Panc1 (cell line): ENCODE data around the gene ABCF2. TPM values are rescaled to one million over a fixed set of nuclear protein-coding genes. Genes with fewer than 3 reads are reported as not detected.

ENCODE experiments used
- ATAC-seq: fragments of 200-7000 bp; cut with Tn5 transposase; 2 replicates; pipeline ENCODE4 v1.9.1; 2020; ENCODE audit warnings: mild to moderate bottlenecking, moderate library complexity
- BruUV-seq: library from RNA; stranded (reverse); fragments of 400-500 nt; replicated peaks from 2 replicates; lab custom pipeline; 2021; lab: Mats Ljungman, UMichigan
- CTCF ChIA-PET: fragments of 300-600 bp; sonication (Branson Sonifier 250); formaldehyde crosslinking; loops from one replicate; lab custom pipeline; 2022; ENCODE audit warnings: antibody characterized with exemption; lab: Charles Lee
- POLR2A ChIA-PET: fragments of 300-600 bp; sonication (Branson Sonifier 250); formaldehyde crosslinking; loops from one replicate; lab custom pipeline; 2022; ENCODE audit warnings: antibody characterized with exemption; lab: Charles Lee
- DNase-seq: peaks from one replicate; pipeline ENCODE4 v3.0.0-alpha.2; 2010; ENCODE audit warnings: low read depth, low spot score
- H3K27ac ChIP-seq: 2 replicates; pipeline ENCODE4 v1.5.1; 2011; ENCODE audit warnings: mild to moderate bottlenecking, low read length, inconsistent platforms
- H3K27me3 ChIP-seq: fragments of 200-500 bp; sonication (Bioruptor generic); 2 replicates; pipeline ENCODE4 v1.6.0; 2014; ENCODE audit warnings: low read length, inconsistent platforms; ENCODE audit not compliant: control insufficient read depth, insufficient read depth
- H3K36me3 ChIP-seq: fragments of 200-500 bp; sonication (Bioruptor generic); 2 replicates; pipeline ENCODE4 v1.5.1; 2014; ENCODE audit warnings: inconsistent platforms, mild to moderate bottlenecking, low read length, moderate library complexity; ENCODE audit not compliant: control insufficient read depth, insufficient read depth
- H3K4me1 ChIP-seq: 2 replicates; pipeline ENCODE4 v1.5.1; 2011; ENCODE audit warnings: inconsistent platforms, mild to moderate bottlenecking, low read length, moderate library complexity; ENCODE audit not compliant: control insufficient read depth, insufficient read depth
- H3K4me3 ChIP-seq, 2 experiments: 2 replicates each; pipeline ENCODE4 v1.5.1; 2011 to 2012; ENCODE audit warnings: low read depth in 2 of 2, low read length in 2 of 2, mild to moderate bottlenecking in 2 of 2, inconsistent platforms in 1 of 2, moderate library complexity in 1 of 2
- H3K9me3 ChIP-seq: fragments of 200-500 bp; sonication (Bioruptor generic); 2 replicates; pipeline ENCODE4 v1.5.1; 2014; ENCODE audit warnings: low read depth, mild to moderate bottlenecking, inconsistent platforms, low read length, moderate library complexity; ENCODE audit not compliant: control insufficient read depth, insufficient read depth
- POLR2AphosphoS5 ChIP-seq: IDR thresholded peaks from 2 replicates; pipeline ENCODE4 v1.6.1; 2012; ENCODE audit warnings: mild to moderate bottlenecking, low read depth, low read length, moderate library complexity
- SIN3A ChIP-seq: IDR thresholded peaks from 2 replicates; pipeline ENCODE4 v1.6.1; 2012; ENCODE audit warnings: low read depth, mild to moderate bottlenecking, low read length, moderate library complexity, borderline replicate concordance; ENCODE audit not compliant: insufficient read depth
- TCF7L2 ChIP-seq: IDR thresholded peaks from 2 replicates; pipeline ENCODE4 v1.6.1; 2011; ENCODE audit warnings: mild to moderate bottlenecking, low read depth, low read length, inconsistent platforms
- in situ Hi-C: cut with HindIII; loops from 2 replicates; pipeline ENCODE4 v1.10.0; 2016; ENCODE audit warnings: low sequenced_read_pairs, low pct_unique_long_range_greater_than_20kb
- intact Hi-C: fragments of 100-400 bp; cut with micrococcal nuclease; formaldehyde crosslinking; loops from one replicate; pipeline ENCODE4 v1.10.0; 2022; ENCODE audit not compliant: unreplicated experiment
- total RNA-seq: library from RNA; stranded (reverse); gene quantifications from one replicate; pipeline ENCODE4 v1.2.1, GENCODE V29; 2021; ENCODE audit not compliant: unreplicated experiment
- TF ChIP-seq, protein P1 (sequence below): fragments of 450-650 bp; IDR thresholded peaks from 2 replicates; pipeline ENCODE4 v1.5.1; 2017; ENCODE audit warnings: mild to moderate bottlenecking
- TF ChIP-seq, protein P2 (sequence below), 2 experiments: IDR thresholded peaks; 2 replicates each; pipeline ENCODE4 v1.6.1; 2011 to 2012; ENCODE audit warnings: low read depth in 2 of 2, control low read depth in 1 of 2, low read length in 1 of 2, mild to moderate bottlenecking in 1 of 2, moderate library complexity in 1 of 2; ENCODE audit not compliant: insufficient read depth in 1 of 2

The ABCF2 gene
- total RNA-seq, 1 experiment from 2014 or later, result 64.4 TPM

DNA sequence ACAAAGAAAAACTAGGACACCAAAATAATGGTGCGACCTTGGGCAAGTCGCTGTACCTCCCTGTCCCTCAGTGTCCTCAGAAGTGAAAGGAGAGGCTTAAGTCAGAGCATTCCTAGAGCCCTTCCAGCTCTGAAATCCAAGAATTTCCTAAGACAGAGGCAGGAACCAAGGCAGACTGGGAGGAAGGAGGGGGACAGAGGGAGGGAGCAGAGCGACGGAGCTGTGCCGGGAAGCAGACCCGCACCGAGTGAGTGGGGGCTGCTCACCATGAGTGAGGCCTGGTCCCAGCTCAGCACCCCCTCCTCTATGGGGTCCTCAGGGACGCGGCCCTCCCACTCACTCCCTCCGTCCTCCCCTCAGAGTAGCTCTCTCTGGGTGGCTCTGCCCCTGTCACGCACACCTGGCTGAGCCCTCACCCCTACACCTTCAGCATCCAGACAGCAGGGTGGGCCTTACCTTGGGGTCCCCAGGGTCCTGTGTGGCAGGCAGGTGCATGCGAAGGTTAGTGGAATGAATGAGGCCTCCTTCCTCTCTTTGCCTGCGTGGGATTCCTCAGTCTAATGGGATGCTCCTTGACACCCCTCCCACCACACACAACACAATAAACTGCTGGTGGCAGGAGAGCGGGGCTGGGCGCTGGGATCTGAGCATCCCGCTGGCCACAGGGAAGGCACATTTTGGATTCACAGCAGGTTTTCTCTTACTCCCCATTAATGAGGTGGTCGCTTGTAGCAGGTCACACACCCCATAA lies 26.1 kb upstream of the ABCF2 start:
- CTCF ChIA-PET, result no interaction called here
- DNase-seq, result no peak
- Histone ChIP-seq H3K27ac (peak overlapping the region; percentile 83; the same call in 1 of the 2 replicates), H3K27me3 (no peaks in the 10 kb centered on the region), H3K4me3 (no peak overlapping the region), H3K9me3 (no peaks in the 10 kb centered on the region), H3K36me3 (no peaks in the 10 kb centered on the region), H3K4me1 (peaks cover 26% of the 10 kb centered on the region)
- POLR2A ChIA-PET, result no interaction called here
- no TSS peak for BruUV-seq
- in situ Hi-C loops, result no loop called here
- intact Hi-C loops, result loop anchor here (5.0 kb wide), 1 partner anchor 49 kb away; no protein-coding TSS in a partner anchor
- TF ChIP-seq, protein P1, sequence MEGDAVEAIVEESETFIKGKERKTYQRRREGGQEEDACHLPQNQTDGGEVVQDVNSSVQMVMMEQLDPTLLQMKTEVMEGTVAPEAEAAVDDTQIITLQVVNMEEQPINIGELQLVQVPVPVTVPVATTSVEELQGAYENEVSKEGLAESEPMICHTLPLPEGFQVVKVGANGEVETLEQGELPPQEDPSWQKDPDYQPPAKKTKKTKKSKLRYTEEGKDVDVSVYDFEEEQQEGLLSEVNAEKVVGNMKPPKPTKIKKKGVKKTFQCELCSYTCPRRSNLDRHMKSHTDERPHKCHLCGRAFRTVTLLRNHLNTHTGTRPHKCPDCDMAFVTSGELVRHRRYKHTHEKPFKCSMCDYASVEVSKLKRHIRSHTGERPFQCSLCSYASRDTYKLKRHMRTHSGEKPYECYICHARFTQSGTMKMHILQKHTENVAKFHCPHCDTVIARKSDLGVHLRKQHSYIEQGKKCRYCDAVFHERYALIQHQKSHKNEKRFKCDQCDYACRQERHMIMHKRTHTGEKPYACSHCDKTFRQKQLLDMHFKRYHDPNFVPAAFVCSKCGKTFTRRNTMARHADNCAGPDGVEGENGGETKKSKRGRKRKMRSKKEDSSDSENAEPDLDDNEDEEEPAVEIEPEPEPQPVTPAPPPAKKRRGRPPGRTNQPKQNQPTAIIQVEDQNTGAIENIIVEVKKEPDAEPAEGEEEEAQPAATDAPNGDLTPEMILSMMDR, result no peak
- TF ChIP-seq SIN3A (no peak), POLR2AphosphoS5 (no peak), TCF7L2 (no peak)
- TF ChIP-seq, protein P2, sequence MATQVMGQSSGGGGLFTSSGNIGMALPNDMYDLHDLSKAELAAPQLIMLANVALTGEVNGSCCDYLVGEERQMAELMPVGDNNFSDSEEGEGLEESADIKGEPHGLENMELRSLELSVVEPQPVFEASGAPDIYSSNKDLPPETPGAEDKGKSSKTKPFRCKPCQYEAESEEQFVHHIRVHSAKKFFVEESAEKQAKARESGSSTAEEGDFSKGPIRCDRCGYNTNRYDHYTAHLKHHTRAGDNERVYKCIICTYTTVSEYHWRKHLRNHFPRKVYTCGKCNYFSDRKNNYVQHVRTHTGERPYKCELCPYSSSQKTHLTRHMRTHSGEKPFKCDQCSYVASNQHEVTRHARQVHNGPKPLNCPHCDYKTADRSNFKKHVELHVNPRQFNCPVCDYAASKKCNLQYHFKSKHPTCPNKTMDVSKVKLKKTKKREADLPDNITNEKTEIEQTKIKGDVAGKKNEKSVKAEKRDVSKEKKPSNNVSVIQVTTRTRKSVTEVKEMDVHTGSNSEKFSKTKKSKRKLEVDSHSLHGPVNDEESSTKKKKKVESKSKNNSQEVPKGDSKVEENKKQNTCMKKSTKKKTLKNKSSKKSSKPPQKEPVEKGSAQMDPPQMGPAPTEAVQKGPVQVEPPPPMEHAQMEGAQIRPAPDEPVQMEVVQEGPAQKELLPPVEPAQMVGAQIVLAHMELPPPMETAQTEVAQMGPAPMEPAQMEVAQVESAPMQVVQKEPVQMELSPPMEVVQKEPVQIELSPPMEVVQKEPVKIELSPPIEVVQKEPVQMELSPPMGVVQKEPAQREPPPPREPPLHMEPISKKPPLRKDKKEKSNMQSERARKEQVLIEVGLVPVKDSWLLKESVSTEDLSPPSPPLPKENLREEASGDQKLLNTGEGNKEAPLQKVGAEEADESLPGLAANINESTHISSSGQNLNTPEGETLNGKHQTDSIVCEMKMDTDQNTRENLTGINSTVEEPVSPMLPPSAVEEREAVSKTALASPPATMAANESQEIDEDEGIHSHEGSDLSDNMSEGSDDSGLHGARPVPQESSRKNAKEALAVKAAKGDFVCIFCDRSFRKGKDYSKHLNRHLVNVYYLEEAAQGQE (IDR thresholded peaks at IDR 0.05; ENCODE audit: insufficient read depth in 1 of 2, low read depth in 2 of 2, low read length in 1 of 2), result no peak
- no peak for ATAC-seq

DNA sequence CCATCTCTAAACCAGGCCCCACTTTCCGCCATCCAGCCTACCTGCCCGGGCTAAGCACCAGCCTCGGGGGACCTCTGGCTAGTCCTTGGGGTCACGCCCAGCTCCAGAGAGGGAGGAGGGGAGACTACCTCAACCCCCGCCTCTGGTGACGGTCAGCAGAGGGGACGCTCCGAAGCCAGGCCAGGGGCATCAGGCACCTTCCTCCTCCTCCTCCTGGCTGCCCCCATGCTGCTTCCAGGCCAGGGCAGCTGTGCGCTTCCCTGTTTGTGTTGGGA lies 25.5 kb upstream of the ABCF2 start:
- ATAC-seq, result no peak
- in situ Hi-C loops, result no loop called here

More for the DNA sequence above, 25.5 kb upstream of the ABCF2 start:
- CTCF ChIA-PET, result interaction anchor here (0.6 kb wide), 1 partner anchor 94 kb away, joined by 3 read pairs; no protein-coding TSS in a partner anchor
- H3K4me3 ChIP-seq, result peak overlapping the region; percentile 56 to 67; a peak in 3 of 4 replicates
- no peaks in the 10 kb centered on the region for H3K36me3 ChIP-seq
- intact Hi-C loops, result loop anchor here (5.0 kb wide), 1 partner anchor 50 kb away; no protein-coding TSS in a partner anchor
- TF ChIP-seq SIN3A, result no peak
- TF ChIP-seq POLR2AphosphoS5, result no peak
- TF ChIP-seq, protein P2 (IDR thresholded peaks at IDR 0.05; ENCODE audit: insufficient read depth in 1 of 2, low read depth in 2 of 2, low read length in 1 of 2), result no peak
- TF ChIP-seq, protein P1, result no peak
- TF ChIP-seq TCF7L2, result no peak
- H3K27ac ChIP-seq, result peak overlapping the region; percentile 83
- BruUV-seq, result no TSS peak
- POLR2A ChIA-PET, result no interaction called here
- H3K9me3 ChIP-seq, result no peaks in the 10 kb centered on the region
- H3K4me1 ChIP-seq, result peaks cover 30% of the 10 kb centered on the region
- no peak for DNase-seq
- H3K27me3 ChIP-seq, result no peaks in the 10 kb centered on the region
